ENCODE results near the gene BHLHE41.

The BHLHE41 gene

DNA sequence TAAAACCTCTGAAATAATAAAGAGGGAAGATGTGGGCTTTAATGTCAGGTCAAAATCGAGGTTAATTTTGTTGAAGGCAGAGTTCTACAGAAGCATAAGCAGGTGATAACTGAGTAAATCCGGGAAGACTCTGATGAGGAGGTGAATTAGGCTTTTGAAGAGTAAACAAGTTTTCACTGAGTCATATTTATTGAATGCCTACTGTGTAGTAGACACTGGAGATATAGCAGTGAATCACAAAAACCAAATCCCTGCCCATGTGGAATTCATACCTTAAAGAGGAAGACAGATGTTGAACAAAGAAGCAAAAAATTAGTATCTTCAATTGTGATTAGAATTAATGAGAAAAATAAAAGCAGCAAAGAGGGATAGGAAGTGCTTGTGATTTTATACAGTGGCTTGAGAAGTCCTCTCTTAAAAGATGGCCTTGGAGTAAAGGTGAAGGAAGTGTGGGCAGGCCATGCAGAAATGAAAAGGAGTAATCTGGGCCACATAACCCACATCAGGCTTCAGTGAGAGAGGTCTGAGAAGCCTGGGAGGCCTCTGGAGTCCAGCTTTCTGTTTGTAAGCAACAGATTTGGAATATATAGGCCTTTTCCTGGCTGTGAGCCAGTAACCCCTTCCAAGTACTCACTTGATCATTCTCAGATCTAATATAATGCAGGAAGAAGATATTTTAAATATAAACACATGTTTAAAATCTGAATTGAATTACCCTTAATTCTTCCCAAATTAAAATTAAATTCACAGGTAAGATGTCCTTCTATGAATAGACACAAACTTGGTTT is 46.7 kb downstream of the BHLHE41 start:
- no peak for DNase-seq (ENCODE audit: low spot score)
